Measurements from ENCODE around the gene GRIN3B.
"Not testable (repeated sequence)": the region's sequence is repeated elsewhere in the genome, so short reads cannot be mapped to it uniquely, and the experiment has no call there.

GRIN3B gene

GRCh38 chr19:1020868-1021425, 20.7 kb downstream of the GRIN3B start, which contains the start of gene TMEM259:
TSS of gene TMEM259 (minus strand) at chr19:1021123. CDS start at chr19:1020996, 127 bp downstream.
- no peak for TF ChIP-seq Cebpa-rat (IDR thresholded peaks at IDR 0.05)

GRCh38 chr19:1023883-1024188, 23.6 kb downstream of the GRIN3B start:
- H3K9me3 ChIP-seq (replicated peaks in 1 of 11); H3K4me3 ChIP-seq; H3K4me2 ChIP-seq; H3K9ac ChIP-seq; H3K27ac ChIP-seq; H3K36me3 ChIP-seq: not testable (repeated sequence)
- Histone ChIP-seq H3K27me3 (peaks cover 10 to 35% (median 33%) of the 10 kb centered on the region in 11 experiments; a peak in 21 of 22 replicates), H4K20me1 (peaks cover 16 to 34% (median 27%) of the 10 kb centered on the region in 11 experiments), H3K4me1 (peaks cover 16 to 55% (median 48%) of the 10 kb centered on the region in 10 experiments)

More at GRCh38 chr19:1020868-1021425, 20.7 kb downstream of the GRIN3B start, which contains the start of gene TMEM259:
- Histone ChIP-seq H4K20me1 (peaks cover 45 to 49% (median 46%) of the 10 kb centered on the region in 11 experiments), H3K4me3 (peak within 1 kb of the TSS; percentile 86 to 100 (median 97)), H3K9ac (peak within 1 kb of the TSS; percentile 95 to 100 (median 98)), H3K27ac (peak within 1 kb of the TSS; percentile 94 to 99 (median 97)), H3K4me2 (peak within 1 kb of the TSS; percentile 90 to 100 (median 99)), H3K4me1 (peaks cover 37 to 51% (median 47%) of the 10 kb centered on the region in 10 experiments), H3K36me3 (peaks cover 7 to 39% (median 27%) of the 10 kb centered on the region in 11 experiments; a peak in 18 of 22 replicates), H3K9me3 (replicated peaks in 1 of 11) (no peaks in the 10 kb centered on the region), H3K27me3 (peaks cover 0 to 6% (median 4%) of the 10 kb centered on the region in 11 experiments; a peak in 19 of 22 replicates)

GRCh38 chr19:1025080-1025479, 24.9 kb downstream of the GRIN3B start:
- not testable (repeated sequence) for H3K4me2 ChIP-seq; H3K9me3 ChIP-seq (replicated peaks in 1 of 11)

GRCh38 chr19:1025960-1026782, 26.0 kb downstream of the GRIN3B start, which contains the start of gene CNN2:
TSS of gene CNN2 (plus strand) at chr19:1026608. CDS start at chr19:1026662, 54 bp downstream.
- peak within 1 kb of the TSS; percentile 36 to 79 (median 69); a peak in 21 of 22 replicates for H3K9ac ChIP-seq
- peaks cover 0 to 37% (median 13%) of the 10 kb centered on the region in 11 experiments; a peak in 13 of 22 replicates for H4K20me1 ChIP-seq
- peak within 1 kb of the TSS; percentile 58 to 92 (median 64) for H3K4me3 ChIP-seq
- no peaks in the 10 kb centered on the region for H3K9me3 ChIP-seq (replicated peaks in 1 of 11)
- peaks cover 0 to 12% (median 0%) of the 10 kb centered on the region in 11 experiments; a peak in 2 of 22 replicates for H3K36me3 ChIP-seq
- peaks cover 8 to 50% (median 39%) of the 10 kb centered on the region in 10 experiments; a peak in 19 of 20 replicates for H3K4me1 ChIP-seq
- peak within 1 kb of the TSS; percentile 91 to 99 (median 95) for H3K4me2 ChIP-seq
- H3K27me3 ChIP-seq = peaks cover 10 to 48% (median 45%) of the 10 kb centered on the region in 11 experiments; a peak in 21 of 22 replicates
- no peak for TF ChIP-seq Cebpa-rat (IDR thresholded peaks at IDR 0.05)
- peak within 1 kb of the TSS in 7 of 11 experiments; percentile 35 to 63 (median 49); a peak in 13 of 22 replicates for H3K27ac ChIP-seq

More at GRCh38 chr19:1025080-1025479, 24.9 kb downstream of the GRIN3B start:
- not testable (repeated sequence) for H3K36me3 ChIP-seq, H3K4me3 ChIP-seq, H3K27ac ChIP-seq, H3K9ac ChIP-seq
- Histone ChIP-seq H3K4me1 (peaks cover 8 to 50% (median 39%) of the 10 kb centered on the region in 10 experiments; a peak in 19 of 20 replicates), H3K27me3 (peaks cover 10 to 47% (median 45%) of the 10 kb centered on the region in 11 experiments; a peak in 21 of 22 replicates), H4K20me1 (peaks cover 4 to 33% (median 16%) of the 10 kb centered on the region in 11 experiments; a peak in 20 of 22 replicates)

- Histone ChIP-seq H3K9ac (peak overlapping the region; percentile 36 to 79 (median 69); a peak in 21 of 22 replicates), H3K9me3 (replicated peaks in 1 of 11) (no peaks in the 10 kb centered on the region), H3K4me3 (peak overlapping the region; percentile 58 to 92 (median 64)), H4K20me1 (peaks cover 0 to 37% (median 13%) of the 10 kb centered on the region in 11 experiments; a peak in 13 of 22 replicates), H3K36me3 (peaks cover 0 to 18% (median 0%) of the 10 kb centered on the region in 11 experiments; a peak in 7 of 22 replicates), H3K27me3 (peaks cover 10 to 48% (median 45%) of the 10 kb centered on the region in 11 experiments; a peak in 21 of 22 replicates), H3K27ac (peak overlapping the region in 6 of 11 experiments; percentile 32 to 57 (median 50); a peak in 11 of 22 replicates), H3K4me1 (peaks cover 8 to 45% (median 38%) of the 10 kb centered on the region in 10 experiments; a peak in 19 of 20 replicates), H3K4me2 (peak overlapping the region; percentile 91 to 99 (median 95))
- no peak for TF ChIP-seq Cebpa-rat (IDR thresholded peaks at IDR 0.05)
Observed at GRCh38 chr19:1026783-1027649, 26.8 kb downstream of the GRIN3B start.

GRCh38 chr19:1027650-1028061, 27.4 kb downstream of the GRIN3B start:
- TF ChIP-seq Cebpa-rat (IDR thresholded peaks at IDR 0.05) = no peak
- peak overlapping the region; percentile 91 to 99 (median 95) for H3K4me2 ChIP-seq
- H3K9ac ChIP-seq = peak overlapping the region in 4 of 11 experiments; percentile 26 to 79 (median 55); a peak in 5 of 22 replicates
- peaks cover 0 to 24% (median 0%) of the 10 kb centered on the region in 11 experiments; a peak in 8 of 22 replicates for H3K36me3 ChIP-seq
- peaks cover 10 to 48% (median 45%) of the 10 kb centered on the region in 11 experiments; a peak in 21 of 22 replicates for H3K27me3 ChIP-seq
- no peaks in the 10 kb centered on the region for H3K9me3 ChIP-seq (replicated peaks in 1 of 11)
- H4K20me1 ChIP-seq = peaks cover 0 to 42% (median 13%) of the 10 kb centered on the region in 11 experiments; a peak in 13 of 22 replicates
- peaks cover 8 to 39% (median 33%) of the 10 kb centered on the region in 10 experiments; a peak in 19 of 20 replicates for H3K4me1 ChIP-seq
- H3K4me3 ChIP-seq = peak overlapping the region in 7 of 10 experiments; percentile 26 to 92 (median 79); a peak in 12 of 20 replicates
- no peak overlapping the region for H3K27ac ChIP-seq

- Histone ChIP-seq H4K20me1 (peaks cover 0 to 42% (median 13%) of the 10 kb centered on the region in 11 experiments; a peak in 13 of 22 replicates), H3K9me3 (replicated peaks in 1 of 11) (no peaks in the 10 kb centered on the region), H3K36me3 (peaks cover 0 to 30% (median 0%) of the 10 kb centered on the region in 11 experiments; a peak in 8 of 22 replicates), H3K4me3 (peak overlapping the region in 8 of 10 experiments; percentile 26 to 92 (median 65); a peak in 13 of 20 replicates), H3K27me3 (peaks cover 10 to 48% (median 45%) of the 10 kb centered on the region in 11 experiments; a peak in 21 of 22 replicates), H3K27ac (no peak overlapping the region), H3K4me2 (peak overlapping the region; percentile 69 to 99 (median 95)), H3K9ac (peak overlapping the region in 6 of 11 experiments; percentile 18 to 77 (median 56); a peak in 9 of 22 replicates), H3K4me1 (peaks cover 8 to 37% (median 31%) of the 10 kb centered on the region in 10 experiments; a peak in 19 of 20 replicates)
- TF ChIP-seq Cebpa-rat (IDR thresholded peaks at IDR 0.05) = no peak
Observed at GRCh38 chr19:1028062-1028926, 28.1 kb downstream of the GRIN3B start.

All from BLaER1 treated with 17β-estradiol and CSF1 and Interleukin-3, amounts not matched to agents 10 nM and 100 nM (cell line).